Smooth muscle cell (in vitro differentiated cells): Measurements from ENCODE around the gene LTBP1. TPM values are rescaled to one million over a fixed set of nuclear protein-coding genes. Genes with fewer than 3 reads are reported as not detected.

Source experiments
- DNase-seq: peaks from one replicate; lab custom pipeline; 2025; ENCODE audit not compliant: unreplicated experiment; lab: John Stamatoyannopoulos, UW
- H2AFZ ChIP-seq: fragments of 200-600 bp; sonication (generic); 2 replicates; pipeline ENCODE4 v1.6.0; 2016; ENCODE audit warnings: antibody characterized with exemption, low read depth, mild to moderate bottlenecking
- H3F3A ChIP-seq: fragments of 200-600 bp; sonication (generic); 2 replicates; pipeline ENCODE4 v1.6.0; 2017; ENCODE audit warnings: antibody characterized with exemption, low read depth
- H3K27ac ChIP-seq: fragments of 200-600 bp; sonication (generic); 2 replicates; pipeline ENCODE4 v1.5.1; 2016; ENCODE audit warnings: low read depth, mild to moderate bottlenecking
- H3K27me3 ChIP-seq: fragments of 200-600 bp; sonication (generic); 2 replicates; pipeline ENCODE4 v1.6.1; 2016; ENCODE audit warnings: low read depth, mild to moderate bottlenecking
- H3K36me3 ChIP-seq: fragments of 200-600 bp; sonication (generic); 2 replicates; pipeline ENCODE4 v1.5.1; 2016; ENCODE audit warnings: low read depth
- H3K4me1 ChIP-seq: fragments of 200-600 bp; sonication (generic); 2 replicates; pipeline ENCODE4 v1.5.1; 2016; ENCODE audit warnings: low read depth
- H3K4me2 ChIP-seq: fragments of 200-600 bp; sonication (generic); 2 replicates; pipeline ENCODE4 v1.6.0; 2016; ENCODE audit warnings: mild to moderate bottlenecking
- H3K4me3 ChIP-seq: fragments of 200-600 bp; sonication (generic); 2 replicates; pipeline ENCODE4 v1.5.1; 2016; ENCODE audit warnings: mild to moderate bottlenecking
- H3K79me2 ChIP-seq: fragments of 200-600 bp; sonication (generic); 2 replicates; pipeline ENCODE4 v1.6.0; 2016; ENCODE audit warnings: low read depth, mild to moderate bottlenecking
- H3K9ac ChIP-seq: fragments of 200-600 bp; sonication (generic); 2 replicates; pipeline ENCODE4 v1.6.0; 2016; ENCODE audit warnings: low read depth
- H3K9me3 ChIP-seq: fragments of 200-600 bp; sonication (generic); replicated peaks from 2 replicates; pipeline ENCODE4 v1.5.1; 2016; ENCODE audit warnings: low read depth
- H4K20me1 ChIP-seq: fragments of 200-600 bp; sonication (generic); 2 replicates; pipeline ENCODE4 v1.6.0; 2016; ENCODE audit warnings: low read depth
- WGBS: methylation state at CpG from one replicate; pipeline ENCODE4 v1.1.7; 2016; ENCODE audit warnings: low lambda C conversion rate; 5-methylcytosine and 5-hydroxymethylcytosine counted together
- polyA plus RNA-seq: library from polyadenylated mRNA; unstranded; fragments of >200 nt; fragmentation: Nextera tagmentation; extraction: Ambion mirVana; gene quantifications from 2 replicates; pipeline ENCODE4 v1.2.1, GENCODE V29; 2016
- total RNA-seq: library from RNA; depleted of rRNA; stranded (reverse); fragments of >200 nt; gene quantifications from 2 replicates; pipeline ENCODE4 v1.2.3, GENCODE V29; 2014
- TF ChIP-seq, protein P1 (sequence below): fragments of 200-600 bp; sonication (generic); IDR thresholded peaks from 2 replicates; pipeline ENCODE4 v1.5.1; 2017; ENCODE audit warnings: borderline replicate concordance, mild to moderate bottlenecking, antibody characterized with exemption; ENCODE audit not compliant: insufficient read depth, poor library complexity, severe bottlenecking

Gene LTBP1
- total and polyA plus RNA-seq, 2 experiments from 2014 or later = 146 to 250 TPM

DNA sequence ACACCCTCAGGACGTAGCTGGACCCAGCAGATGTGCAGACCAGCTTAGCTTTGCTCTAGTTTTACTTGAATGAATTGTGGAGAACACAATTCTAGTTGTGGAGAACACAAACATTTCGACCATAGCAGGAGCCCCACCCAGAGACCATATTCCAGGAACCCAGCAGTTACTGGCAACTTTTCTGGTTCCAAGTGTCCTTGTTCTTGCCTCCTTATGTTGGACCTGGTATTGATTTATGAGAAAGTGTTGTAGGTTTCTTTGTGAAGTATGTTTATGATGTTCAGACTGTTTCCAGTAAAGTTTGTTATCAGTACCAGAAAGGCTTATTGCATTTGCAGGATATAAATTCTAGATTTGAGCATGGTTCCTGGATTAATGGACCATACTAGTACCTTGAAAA is 51.0 kb downstream of the LTBP1 start:
- Histone ChIP-seq H3K4me1 (no peaks in the 10 kb centered on the region), H3K9ac (no peak overlapping the region), H3K4me3 (no peak overlapping the region), H3K36me3 (no peaks in the 10 kb centered on the region), H3K27me3 (no peaks in the 10 kb centered on the region), H2AFZ (no peak overlapping the region), H3K9me3 (no peaks in the 10 kb centered on the region), H4K20me1 (no peaks in the 10 kb centered on the region), H3K4me2 (no peak overlapping the region), H3F3A (no peaks in the 10 kb centered on the region), H3K79me2 (no peaks in the 10 kb centered on the region), H3K27ac (no peak overlapping the region)
- no peak for DNase-seq
- 92% methylated on average over 2 of the region's 2 CpGs for WGBS
- TF ChIP-seq, protein P1, sequence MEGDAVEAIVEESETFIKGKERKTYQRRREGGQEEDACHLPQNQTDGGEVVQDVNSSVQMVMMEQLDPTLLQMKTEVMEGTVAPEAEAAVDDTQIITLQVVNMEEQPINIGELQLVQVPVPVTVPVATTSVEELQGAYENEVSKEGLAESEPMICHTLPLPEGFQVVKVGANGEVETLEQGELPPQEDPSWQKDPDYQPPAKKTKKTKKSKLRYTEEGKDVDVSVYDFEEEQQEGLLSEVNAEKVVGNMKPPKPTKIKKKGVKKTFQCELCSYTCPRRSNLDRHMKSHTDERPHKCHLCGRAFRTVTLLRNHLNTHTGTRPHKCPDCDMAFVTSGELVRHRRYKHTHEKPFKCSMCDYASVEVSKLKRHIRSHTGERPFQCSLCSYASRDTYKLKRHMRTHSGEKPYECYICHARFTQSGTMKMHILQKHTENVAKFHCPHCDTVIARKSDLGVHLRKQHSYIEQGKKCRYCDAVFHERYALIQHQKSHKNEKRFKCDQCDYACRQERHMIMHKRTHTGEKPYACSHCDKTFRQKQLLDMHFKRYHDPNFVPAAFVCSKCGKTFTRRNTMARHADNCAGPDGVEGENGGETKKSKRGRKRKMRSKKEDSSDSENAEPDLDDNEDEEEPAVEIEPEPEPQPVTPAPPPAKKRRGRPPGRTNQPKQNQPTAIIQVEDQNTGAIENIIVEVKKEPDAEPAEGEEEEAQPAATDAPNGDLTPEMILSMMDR = no peak

DNA sequence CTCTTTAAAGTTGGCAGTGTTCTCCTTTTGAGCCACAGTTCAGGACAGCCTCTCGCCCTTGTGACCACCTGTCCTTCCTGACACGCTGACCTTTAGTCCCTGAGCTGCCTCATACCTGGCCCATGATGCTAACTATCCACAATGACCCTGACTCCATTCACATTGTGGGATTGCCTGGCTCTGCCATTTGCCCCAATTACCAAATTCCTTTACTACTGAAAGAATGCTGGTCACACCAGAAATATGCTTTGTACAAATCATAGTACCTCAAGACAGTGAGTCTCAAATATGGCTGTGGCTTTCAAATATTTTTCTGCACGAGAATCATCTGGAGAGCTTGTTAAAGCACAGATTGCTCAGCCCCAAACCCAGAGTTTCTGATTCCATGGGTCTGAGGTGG is 54.2 kb downstream of the LTBP1 start:
- WGBS = 54% methylated on average over 3 of the region's 3 CpGs
- no peaks in the 10 kb centered on the region for H3F3A ChIP-seq
- H4K20me1 ChIP-seq = no peaks in the 10 kb centered on the region
- H2AFZ ChIP-seq = no peak overlapping the region
- H3K27ac ChIP-seq = no peak overlapping the region
- no peak overlapping the region for H3K4me2 ChIP-seq
- H3K9me3 ChIP-seq = no peaks in the 10 kb centered on the region
- DNase-seq = no peak
- H3K4me1 ChIP-seq = no peaks in the 10 kb centered on the region
- H3K36me3 ChIP-seq = no peaks in the 10 kb centered on the region
- no peak overlapping the region for H3K9ac ChIP-seq
- TF ChIP-seq, protein P1 = no peak
- no peaks in the 10 kb centered on the region for H3K27me3 ChIP-seq
- H3K79me2 ChIP-seq = no peaks in the 10 kb centered on the region
- no peak overlapping the region for H3K4me3 ChIP-seq

DNA sequence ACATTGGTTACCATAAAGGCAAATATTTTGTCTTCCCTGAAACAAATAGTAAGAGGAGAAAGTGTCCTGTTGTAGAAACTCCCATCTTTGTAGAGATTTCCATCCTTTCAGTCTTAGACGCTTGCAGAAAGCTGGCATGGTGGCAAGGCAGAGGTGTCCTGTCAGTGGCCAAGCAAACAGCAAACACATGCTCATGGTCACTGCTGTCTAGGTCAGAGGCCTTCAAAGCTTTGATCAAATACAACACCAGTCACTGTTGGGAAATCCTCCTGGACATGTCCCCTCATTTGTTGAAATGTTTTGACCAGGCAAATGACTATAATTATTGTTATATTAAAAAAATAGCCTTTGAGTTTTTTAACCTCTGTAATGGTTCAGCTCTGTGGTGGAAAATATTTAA is 55.1 kb downstream of the LTBP1 start:
- Histone ChIP-seq H2AFZ (no peak overlapping the region), H3K4me2 (no peak overlapping the region), H3F3A (no peaks in the 10 kb centered on the region), H3K27me3 (no peaks in the 10 kb centered on the region), H3K4me3 (no peak overlapping the region), H3K36me3 (no peaks in the 10 kb centered on the region), H3K79me2 (no peaks in the 10 kb centered on the region), H3K4me1 (no peaks in the 10 kb centered on the region), H3K9me3 (no peaks in the 10 kb centered on the region), H4K20me1 (no peaks in the 10 kb centered on the region), H3K9ac (no peak overlapping the region), H3K27ac (no peak overlapping the region)
- WGBS = 100% methylated on average over 1 of the region's 1 CpG
- DNase-seq = no peak
- TF ChIP-seq, protein P1 = no peak

DNA sequence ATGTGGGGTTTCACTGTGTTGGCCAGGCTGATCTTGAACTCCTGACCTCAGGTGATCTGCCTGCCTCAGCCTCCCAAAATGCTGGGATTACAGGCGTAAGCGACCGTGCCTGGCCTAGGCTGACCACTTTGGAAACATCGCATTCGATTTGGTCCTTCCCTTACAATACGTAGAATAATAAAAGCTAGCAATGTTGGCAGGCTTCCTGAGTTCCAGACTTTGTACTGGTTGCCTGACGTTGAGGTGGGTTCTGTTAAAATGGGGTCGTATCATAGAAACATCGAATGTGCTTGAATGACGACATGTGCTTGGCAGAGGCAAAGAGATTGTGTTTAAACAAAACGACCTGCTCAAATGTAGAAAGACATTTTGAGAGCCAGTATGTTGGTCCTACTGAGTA is 56.1 kb downstream of the LTBP1 start:
- H3K4me1 ChIP-seq = no peaks in the 10 kb centered on the region
- H3K27ac ChIP-seq = no peak overlapping the region
- no peak overlapping the region for H3K4me3 ChIP-seq
- no peak overlapping the region for H3K4me2 ChIP-seq
- no peaks in the 10 kb centered on the region for H3F3A ChIP-seq
- H3K36me3 ChIP-seq = no peaks in the 10 kb centered on the region
- H3K27me3 ChIP-seq = no peaks in the 10 kb centered on the region
- H4K20me1 ChIP-seq = no peaks in the 10 kb centered on the region
- H3K9me3 ChIP-seq = no peaks in the 10 kb centered on the region
- H3K79me2 ChIP-seq = no peaks in the 10 kb centered on the region
- WGBS = 95% methylated on average over 11 of the region's 11 CpGs
- TF ChIP-seq, protein P1 = no peak
- no peak for DNase-seq
- H3K9ac ChIP-seq = no peak overlapping the region
- no peak overlapping the region for H2AFZ ChIP-seq
